H1 (cell line): ENCODE measurements around the gene ZNRF2. TPM values are rescaled to one million over a fixed set of nuclear protein-coding genes. Genes with fewer than 3 reads are reported as not detected.

Source experiments
- CTCF ChIA-PET: fragments of 300-600 bp; sonication (Branson Sonifier 250); formaldehyde crosslinking; loops from one replicate; lab custom pipeline; 2021; ENCODE audit not compliant: partially characterized antibody; lab: Charles Lee
- POLR2A ChIA-PET: fragments of 300-600 bp; sonication (Branson Sonifier 250); formaldehyde crosslinking; loops from one replicate; lab custom pipeline; 2021; ENCODE audit warnings: inconsistent platforms; ENCODE audit not compliant: partially characterized antibody; lab: Charles Lee
- DNase-seq, 2 experiments: peaks; one replicate each; pipeline versions ENCODE4 v3.0.0 to v3.0.0-alpha.2; 2010 to 2022; ENCODE audit warnings: low spot score in 2 of 2, low read depth in 1 of 2, mixed read lengths in 1 of 2
- FAIRE-seq: peaks from 2 replicates; lab custom pipeline; 2011; peaks lifted over from hg19 to GRCh38; lab: Jason Lieb, UNC
- H2AFZ ChIP-seq: 2 replicates; pipeline ENCODE4 v1.8.1; 2012; ENCODE audit warnings: low read length, inconsistent platforms
- H2AK5ac ChIP-seq: 2 replicates; pipeline ENCODE4 v1.6.1; 2013; ENCODE audit warnings: low read depth, low read length
- H2BK120ac ChIP-seq: replicated peaks from 2 replicates; pipeline ENCODE3; 2013; ENCODE audit warnings: low read depth, low read length, inconsistent platforms
- H2BK12ac ChIP-seq: 2 replicates; pipeline ENCODE4 v1.6.1; 2013; ENCODE audit warnings: low read depth, low read length
- H2BK15ac ChIP-seq: 2 replicates; pipeline ENCODE4 v1.6.1; 2013; ENCODE audit warnings: low read length
- H2BK20ac ChIP-seq: 2 replicates; pipeline ENCODE4 v1.6.1; 2013; ENCODE audit warnings: low read length
- H2BK5ac ChIP-seq: 2 replicates; pipeline ENCODE4 v1.6.1; 2013; ENCODE audit warnings: low read depth, low read length
- H3K14ac ChIP-seq: 2 replicates; pipeline ENCODE4 v1.6.1; 2013; ENCODE audit warnings: inconsistent platforms; ENCODE audit not compliant: insufficient read length
- H3K18ac ChIP-seq: 2 replicates; pipeline ENCODE4 v1.6.1; 2013; ENCODE audit warnings: low read length; ENCODE audit errors: extremely low read depth
- H3K23ac ChIP-seq: 2 replicates; pipeline ENCODE4 v1.6.1; 2013; ENCODE audit warnings: inconsistent platforms; ENCODE audit not compliant: insufficient read length
- H3K23me2 ChIP-seq: 2 replicates; pipeline ENCODE4 v1.6.1; 2013; ENCODE audit warnings: low read depth, low read length
- H3K27ac ChIP-seq: 2 replicates; pipeline ENCODE4 v1.6.1; 2011; ENCODE audit warnings: low read depth, low read length, inconsistent platforms
- H3K27me3 ChIP-seq, 4 experiments: replicated peaks in 1 of 4; 1 replicate in 1 of 4; 2 replicates in 3 of 4; pipeline versions ENCODE4 v1.6.1 to v1.8.1; 2011 to 2013; ENCODE audit warnings: low read length in 3 of 4, mild to moderate bottlenecking in 3 of 4, inconsistent platforms in 2 of 4, mixed read lengths in 2 of 4, moderate library complexity in 1 of 4; ENCODE audit not compliant: control insufficient read depth in 3 of 4, insufficient read depth in 3 of 4; ENCODE audit errors: extremely low read depth in 1 of 4
- H3K36me3 ChIP-seq, 4 experiments: 2 replicates each; pipeline versions ENCODE4 v1.6.1 to v1.8.1; 2011 to 2013; ENCODE audit warnings: mild to moderate bottlenecking in 4 of 4, low read length in 3 of 4, moderate library complexity in 2 of 4, control low read depth in 1 of 4, inconsistent platforms in 1 of 4; ENCODE audit not compliant: insufficient read depth in 4 of 4, control insufficient read depth in 2 of 4
- H3K4ac ChIP-seq: replicated peaks from 2 replicates; pipeline ENCODE3; 2013; ENCODE audit warnings: low read length, low read depth, mixed read lengths, inconsistent platforms; ENCODE audit not compliant: insufficient read length
- H3K4me1 ChIP-seq, 4 experiments: replicated peaks in 1 of 4; 1 replicate in 1 of 4; 2 replicates in 3 of 4; pipeline versions ENCODE4 v1.6.1 to v1.8.1; 2011 to 2013; ENCODE audit warnings: low read length in 3 of 4, inconsistent platforms in 2 of 4, mixed read lengths in 1 of 4; ENCODE audit not compliant: insufficient read depth in 4 of 4, control insufficient read depth in 3 of 4
- H3K4me2 ChIP-seq, 2 experiments: 2 replicates each; pipeline versions ENCODE4 v1.6.1 to v1.8.1; 2011 to 2013; ENCODE audit warnings: low read depth in 2 of 2, low read length in 2 of 2, control low read depth in 1 of 2, inconsistent platforms in 1 of 2, mild to moderate bottlenecking in 1 of 2; ENCODE audit not compliant: insufficient read depth in 1 of 2
- H3K4me3 ChIP-seq, 4 experiments: fragments of 200-600, 300-600 bp in 1 of 4; sonication (generic), shearing (Covaris generic), sonication (Bioruptor Twin) in 1 of 4; 2 replicates each; pipeline versions ENCODE4 v1.5.1 to v1.8.1; 2011 to 2016; ENCODE audit warnings: low read length in 4 of 4, low read depth in 3 of 4, control low read depth in 2 of 4, inconsistent platforms in 2 of 4, mild to moderate bottlenecking in 2 of 4, mixed read lengths in 1 of 4, moderate library complexity in 1 of 4; ENCODE audit not compliant: insufficient read depth in 2 of 4; ENCODE audit errors: extremely low read depth in 1 of 4
- H3K56ac ChIP-seq: replicated peaks from 2 replicates; pipeline ENCODE3; 2013; ENCODE audit warnings: low read depth, mild to moderate bottlenecking, mixed read lengths, low read length, inconsistent platforms; ENCODE audit not compliant: insufficient read length
- H3K79me1 ChIP-seq: 2 replicates; pipeline ENCODE4 v1.6.1; 2013; ENCODE audit warnings: low read depth, low read length, control low read depth
- H3K79me2 ChIP-seq, 2 experiments: 2 replicates each; pipeline versions ENCODE4 v1.6.1 to v1.8.1; 2012 to 2013; ENCODE audit warnings: low read length in 2 of 2, mild to moderate bottlenecking in 2 of 2, inconsistent platforms in 1 of 2; ENCODE audit not compliant: insufficient read depth in 2 of 2, control insufficient read depth in 1 of 2
- H3K9ac ChIP-seq, 4 experiments: replicated peaks in 1 of 4; 1 replicate in 1 of 4; 2 replicates in 3 of 4; pipeline versions ENCODE4 v1.6.1 to v1.8.1; 2011 to 2013; ENCODE audit warnings: low read depth in 3 of 4, low read length in 3 of 4, control low read depth in 2 of 4, mild to moderate bottlenecking in 2 of 4, moderate library complexity in 2 of 4, inconsistent platforms in 1 of 4; ENCODE audit errors: extremely low read depth in 1 of 4
- H3K9me3 ChIP-seq, 2 experiments: 2 replicates each; pipeline versions ENCODE4 v1.6.1 to v1.8.1; 2012 to 2013; ENCODE audit warnings: mild to moderate bottlenecking in 2 of 2, moderate library complexity in 2 of 2, control low read depth in 1 of 2, inconsistent platforms in 1 of 2, low read depth in 1 of 2, low read length in 1 of 2, mixed read lengths in 1 of 2; ENCODE audit not compliant: insufficient read depth in 2 of 2
- H4K20me1 ChIP-seq, 2 experiments: replicated peaks in 1 of 2; 2 replicates each; pipeline versions ENCODE3 to v1.8.1; 2011 to 2013; ENCODE audit warnings: inconsistent platforms in 2 of 2, low read length in 2 of 2, mild to moderate bottlenecking in 1 of 2; ENCODE audit not compliant: insufficient read depth in 2 of 2, control insufficient read depth in 1 of 2
- H4K5ac ChIP-seq: 2 replicates; pipeline ENCODE4 v1.6.1; 2013; ENCODE audit warnings: low read length, low read depth, mixed read lengths, inconsistent platforms; ENCODE audit not compliant: insufficient read length
- H4K8ac ChIP-seq: 2 replicates; pipeline ENCODE4 v1.8.0; 2013; ENCODE audit warnings: mild to moderate bottlenecking, moderate library complexity, low read length, inconsistent platforms; ENCODE audit not compliant: insufficient read depth; ENCODE audit errors: extremely low read depth
- H4K91ac ChIP-seq: replicated peaks from 2 replicates; pipeline ENCODE3; 2013; ENCODE audit warnings: low read length, mixed read lengths, inconsistent platforms; ENCODE audit not compliant: insufficient read length
- BRCA1 ChIP-seq: IDR thresholded peaks from 2 replicates; pipeline ENCODE4 v1.6.1; 2012; ENCODE audit warnings: low read depth, low read length, improper control_type of control experiment
- CBX8 ChIP-seq: fragments of 300-800, 300-1000 bp; sonication (generic); IDR thresholded peaks from 2 replicates; pipeline ENCODE4 v1.7.1; 2016; ENCODE audit warnings: low read depth, low read length, borderline replicate concordance
- CHD1 ChIP-seq: IDR thresholded peaks from 2 replicates; pipeline ENCODE4 v1.6.1; 2012; ENCODE audit warnings: low read depth, low read length, improper control_type of control experiment
- GTF2F1 ChIP-seq: IDR thresholded peaks from 2 replicates; pipeline ENCODE4 v1.6.1; 2012; ENCODE audit warnings: low read depth, low read length, improper control_type of control experiment, borderline replicate concordance
- JUND ChIP-seq: IDR thresholded peaks from 2 replicates; pipeline ENCODE4 v1.6.1; 2011; ENCODE audit warnings: mild to moderate bottlenecking, improper control_type of control experiment, low read length
- MAX ChIP-seq: IDR thresholded peaks from 2 replicates; pipeline ENCODE4 v1.6.1; 2012; ENCODE audit warnings: inconsistent platforms
- NRF1 ChIP-seq: IDR thresholded peaks from 2 replicates; pipeline ENCODE4 v1.6.1; 2011; ENCODE audit warnings: mild to moderate bottlenecking, low read depth, low read length, improper control_type of control experiment
- POU5F1 ChIP-seq: IDR thresholded peaks from 2 replicates; pipeline ENCODE4 v1.6.1; 2011; ENCODE audit warnings: low read depth, mild to moderate bottlenecking, low read length, moderate library complexity
- RAD21 ChIP-seq, 2 experiments: IDR thresholded peaks in 1 of 2; conservative IDR thresholded peaks in 1 of 2; 2 replicates each; pipeline ENCODE4 v1.6.1; 2011; ENCODE audit warnings: low read depth in 2 of 2, low read length in 2 of 2, improper control_type of control experiment in 1 of 2, inconsistent platforms in 1 of 2, mild to moderate bottlenecking in 1 of 2, moderate library complexity in 1 of 2
- RBBP5 ChIP-seq: IDR thresholded peaks from 2 replicates; pipeline ENCODE4 v1.7.1; 2012; ENCODE audit warnings: low read depth, mild to moderate bottlenecking, inconsistent platforms, low read length, moderate library complexity, borderline replicate concordance
- SAP30 ChIP-seq: fragments of 300-600 bp; sonication (generic); IDR thresholded peaks from 2 replicates; pipeline ENCODE4 v1.7.1; 2012; ENCODE audit warnings: low read length, moderate library complexity, mild to moderate bottlenecking, inconsistent platforms; ENCODE audit not compliant: insufficient read depth, insufficient replicate concordance
- SP1 ChIP-seq: IDR thresholded peaks from 2 replicates; pipeline ENCODE4 v1.6.1; 2011; ENCODE audit warnings: low read depth, low read length
- TBP ChIP-seq: IDR thresholded peaks from 2 replicates; pipeline ENCODE4 v1.6.1; 2011; ENCODE audit warnings: low read depth, low read length, improper control_type of control experiment
- WGBS, 2 experiments: shearing (Covaris generic) in 1 of 2; methylation state at CpG; one replicate each; pipeline versions ENCODE4 v1.1.6 to v1.1.7; 2013 to 2015; ENCODE audit warnings: low lambda C conversion rate in 2 of 2, mixed read lengths in 2 of 2, inconsistent platforms in 1 of 2, low coverage in 1 of 2, missing lambda C conversion rate in 1 of 2; ENCODE audit not compliant: insufficient replicate concordance in 2 of 2, insufficient coverage in 1 of 2, insufficient read length in 1 of 2; ENCODE audit errors: extremely low coverage in 1 of 2, missing lambda C conversion rate in 1 of 2; 5-methylcytosine and 5-hydroxymethylcytosine counted together
- polyA plus RNA-seq, 7 experiments: library from polyadenylated mRNA; depleted of rRNA in 3 of 7; stranded (reverse) in 5 of 7; unstranded in 2 of 7; fragments of >200 nt in 5 of 7; fragments of 200-250 nt in 2 of 7; gene quantifications; 1 replicate in 5 of 7; 2 replicates in 1 of 7; 4 replicates in 1 of 7; pipeline versions ENCODE4 v1.2.1 to v1.2.3, GENCODE V29; 2011 to 2013; ENCODE audit warnings: missing spikeins in 2 of 7, mixed read lengths in 2 of 7
- total RNA-seq: library from RNA; stranded (reverse); fragmentation: NEBNext Ultra II Directional; extraction: Animal tissue kit (Norgen Biotek cat#: 25700); gene quantifications from 2 replicates; pipeline ENCODE4 v1.2.1, GENCODE V29; 2021

ZNRF2 gene
- total and polyA plus RNA-seq, 2 of the 8 experiments (the other 6 are each of a cell fraction or from before 2014, with no cell fraction given), result 2.9 to 16.2 TPM

GRCh38 chr7:30367561-30367960, 83.2 kb downstream of the ZNRF2 start:
- Histone ChIP-seq H3K79me2 (no peaks in the 10 kb centered on the region), H3K4me2 (no peak overlapping the region), H3K4ac (no peak overlapping the region), H3K14ac (no peak overlapping the region), H3K23me2 (no peaks in the 10 kb centered on the region), H3K4me1 (no peaks in the 10 kb centered on the region), H3K27ac (no peak overlapping the region), H3K4me3 (no peak overlapping the region), H2AFZ (no peak overlapping the region), H2BK20ac (no peak overlapping the region), H3K56ac (no peak overlapping the region), H3K27me3 (no peaks in the 10 kb centered on the region), H2BK5ac (no peak overlapping the region), H2BK120ac (no peak overlapping the region), H3K9ac (no peak overlapping the region), H2AK5ac (no peak overlapping the region), H3K18ac (no peak overlapping the region), H4K8ac (no peak overlapping the region), H3K36me3 (peaks cover 0 to 6% (median 2%) of the 10 kb centered on the region in 4 experiments; a peak in 3 of 8 replicates), H3K9me3 (no peaks in the 10 kb centered on the region), H3K79me1 (no peaks in the 10 kb centered on the region), H4K5ac (no peak overlapping the region), H2BK12ac (no peak overlapping the region), H4K91ac (no peak overlapping the region), H4K20me1 (no peaks in the 10 kb centered on the region), H2BK15ac (no peak overlapping the region), H3K23ac (no peak overlapping the region)
- FAIRE-seq (no peak), DNase-seq (no peak)
- POLR2A ChIA-PET, result no interaction called here
- CTCF ChIA-PET, result no interaction called here
- 73% methylated on average over 2 of the region's 2 CpGs; no CpG with 5 or more reads in 1 of the 2 experiments for WGBS, 2 experiments
- TF ChIP-seq JUND (no peak), CHD1 (no peak), MAX (no peak), SAP30 (no peak), RBBP5 (no peak), BRCA1 (no peak), NRF1 (no peak), SP1 (no peak), RAD21 (IDR thresholded peaks at IDR 0.05 in 1 of 2, conservative IDR thresholded peaks at IDR 0.05 in 1 of 2; ENCODE audit: low read depth in 2 of 2, low read length in 2 of 2) (no peak), TBP (no peak), GTF2F1 (no peak), CBX8 (no peak), POU5F1 (no peak)
